ENCODE measurements around the gene FNDC3B. TPM values are rescaled to one million over a fixed set of nuclear protein-coding genes. Genes with fewer than 3 reads are reported as not detected.

Gene FNDC3B
- total and polyA plus RNA-seq, 2 donors (not counting 1 experiment from before 2014, with no cell fraction given) = 1.2 to 9.2 TPM

- no peak for DNase-seq
- Histone ChIP-seq H3K4me1 (ENCODE audit: control insufficient read depth in 2 of 2, insufficient read depth in 2 of 2, low read length in 2 of 2) (no peaks in the 10 kb centered on the region), H2AFZ (ENCODE audit: insufficient read depth, low read depth, low read length, poor library complexity, severe bottlenecking) (no peak overlapping the region), H3K27ac (ENCODE audit: low read length in 2 of 2) (no peak overlapping the region), H4K20me1 (ENCODE audit: control insufficient read depth, insufficient read depth, low read length, poor library complexity, severe bottlenecking) (no peaks in the 10 kb centered on the region), H3K79me2 (ENCODE audit: control insufficient read depth, insufficient read depth, low read length) (no peaks in the 10 kb centered on the region), H3K9me3 (ENCODE audit: control extremely low read depth in 1 of 3, control insufficient read depth in 2 of 3, insufficient read depth in 1 of 3, low read length in 2 of 3) (no peaks in the 10 kb centered on the region), H3K4me3 (ENCODE audit: control extremely low read depth in 1 of 5, extremely low read depth in 1 of 5, insufficient read depth in 1 of 5, low read depth in 2 of 5, low read length in 4 of 5) (no peak overlapping the region), H3K9ac (ENCODE audit: low read length) (no peak overlapping the region), H3K27me3 (replicated peaks in 1 of 4; ENCODE audit: control extremely low read depth in 1 of 4, control insufficient read depth in 3 of 4, insufficient read depth in 4 of 4, low read length in 3 of 4) (no peaks in the 10 kb centered on the region), H3K36me3 (replicated peaks in 1 of 2; ENCODE audit: control extremely low read depth in 1 of 2, control insufficient read depth in 1 of 2, extremely low read depth in 1 of 2, insufficient read depth in 2 of 2, low read length in 1 of 2) (no peaks in the 10 kb centered on the region), H3K4me2 (replicated peaks; ENCODE audit: low read depth, low read length, poor library complexity, severe bottlenecking) (no peak overlapping the region)
- ChIA-PET CTCF (no interaction called here), POLR2A (no interaction called here)
- ATAC-seq (ENCODE audit: low read depth) = no peak
- no peaks in the 10 kb centered on the region for H3K9me3 Mint-ChIP-seq (ENCODE audit: insufficient read depth)
- H3K27ac Mint-ChIP-seq = no peak overlapping the region
- no peak overlapping the region for H3K4me3 Mint-ChIP-seq
- H3K27me3 Mint-ChIP-seq = no peaks in the 10 kb centered on the region
- no peak for TF ChIP-seq EZH2 (IDR thresholded peaks at IDR 0.05; ENCODE audit: borderline replicate concordance, insufficient read depth, low read depth, low read length, poor library complexity, severe bottlenecking)
- no peak for TF ChIP-seq CTCF (IDR thresholded peaks at IDR 0.05)
- intact Hi-C loops (cut with micrococcal nuclease) = no loop called here
- H3K4me1 Mint-ChIP-seq = no peaks in the 10 kb centered on the region
Observed at GRCh38 chr3:172170841-172171240, 131.5 kb downstream of the FNDC3B start.

- no peaks in the 10 kb centered on the region for H4K20me1 ChIP-seq (ENCODE audit: control insufficient read depth, insufficient read depth, low read length, poor library complexity, severe bottlenecking)
- WGBS (ENCODE audit: insufficient coverage) = no CpG with 5 or more reads among the region's 2 CpGs
- H3K27me3 ChIP-seq (replicated peaks in 1 of 4; ENCODE audit: control extremely low read depth in 1 of 4, control insufficient read depth in 3 of 4, insufficient read depth in 4 of 4, low read length in 3 of 4) = no peaks in the 10 kb centered on the region
- Mint-ChIP-seq H3K4me3 (no peak overlapping the region), H3K27me3 (no peaks in the 10 kb centered on the region), H3K27ac (no peak overlapping the region), H3K9me3 (ENCODE audit: insufficient read depth) (no peaks in the 10 kb centered on the region), H3K4me1 (no peaks in the 10 kb centered on the region)
- no peaks in the 10 kb centered on the region for H3K9me3 ChIP-seq (ENCODE audit: control extremely low read depth in 1 of 3, control insufficient read depth in 2 of 3, insufficient read depth in 1 of 3, low read length in 2 of 3)
- TF ChIP-seq CTCF (IDR thresholded peaks at IDR 0.05) (no peak), EZH2 (IDR thresholded peaks at IDR 0.05; ENCODE audit: borderline replicate concordance, insufficient read depth, low read depth, low read length, poor library complexity, severe bottlenecking) (no peak)
- no peak overlapping the region for H2AFZ ChIP-seq (ENCODE audit: insufficient read depth, low read depth, low read length, poor library complexity, severe bottlenecking)
- H3K4me2 ChIP-seq (replicated peaks; ENCODE audit: low read depth, low read length, poor library complexity, severe bottlenecking) = no peak overlapping the region
- no peaks in the 10 kb centered on the region for H3K4me1 ChIP-seq (ENCODE audit: control insufficient read depth in 2 of 2, insufficient read depth in 2 of 2, low read length in 2 of 2)
- H3K9ac ChIP-seq (ENCODE audit: low read length) = no peak overlapping the region
- DNase-seq (no peak), ATAC-seq (ENCODE audit: low read depth) (no peak)
- intact Hi-C loops (cut with micrococcal nuclease) = no loop called here
- no peaks in the 10 kb centered on the region for H3K79me2 ChIP-seq (ENCODE audit: control insufficient read depth, insufficient read depth, low read length)
- H3K27ac ChIP-seq (ENCODE audit: low read length in 2 of 2) = no peak overlapping the region
- CTCF ChIA-PET = no interaction called here
- H3K4me3 ChIP-seq (ENCODE audit: control extremely low read depth in 1 of 5, extremely low read depth in 1 of 5, insufficient read depth in 1 of 5, low read depth in 2 of 5, low read length in 4 of 5) = no peak overlapping the region
- POLR2A ChIA-PET = no interaction called here
- no peaks in the 10 kb centered on the region for H3K36me3 ChIP-seq (replicated peaks in 1 of 2; ENCODE audit: control extremely low read depth in 1 of 2, control insufficient read depth in 1 of 2, extremely low read depth in 1 of 2, insufficient read depth in 2 of 2, low read length in 1 of 2)
Observed at GRCh38 chr3:172171396-172172075, 132.2 kb downstream of the FNDC3B start.

All from B cell (primary cell).